ENCODE results near the gene F13A1. TPM values are rescaled to one million over a fixed set of nuclear protein-coding genes. Genes with fewer than 3 reads are reported as not detected.

F13A1 gene
- total RNA-seq = under 1 TPM; 0.33 to 0.44 TPM
- under 1 TPM in 1 of 2 donors, not detected in 1; 0.06 TPM for polyA plus RNA-seq

GRCh38 chr6:6319952-6320811 is at the start of gene F13A1:
F13A1 (minus strand) TSS chr6:6320662; CDS start chr6:6318664, 1,998 bp downstream.
- Histone ChIP-seq H3K27me3 (ENCODE audit: insufficient read depth, low read length) (no peaks in the 10 kb centered on the region), H3K36me3 (ENCODE audit: insufficient read depth, low read length) (no peaks in the 10 kb centered on the region), H3K9me3 (ENCODE audit: control insufficient read depth in 1 of 2, low read length in 2 of 2) (no peaks in the 10 kb centered on the region), H3K4me1 (ENCODE audit: insufficient read depth, low read length) (no peaks in the 10 kb centered on the region), H3K27ac (ENCODE audit: low read depth, low read length) (no peak within 1 kb of the TSS), H3K4me3 (ENCODE audit: low read length in 2 of 2) (no peak within 1 kb of the TSS)
- CTCF ChIA-PET (ENCODE audit: partially characterized antibody) = no interaction called here
- DNase-seq = no peak
- Mint-ChIP-seq H3K36me3 (no peaks in the 10 kb centered on the region), H3K4me3 (no peak within 1 kb of the TSS), H3K27ac (no peak within 1 kb of the TSS), H3K4me1 (peaks cover 0 to 3% (median 0%) of the 10 kb centered on the region in 4 donors), H3K27me3 (peaks cover 27 to 56% of the 10 kb centered on the region in 2 donors), H3K9me3 (peaks cover 0 to 2% (median 0%) of the 10 kb centered on the region in 8 donors)
- POLR2A ChIA-PET (ENCODE audit: partially characterized antibody) = no interaction called here
- intact Hi-C loops (cut with micrococcal nuclease) = no loop called here

- ChIA-PET POLR2A (ENCODE audit: partially characterized antibody) (no interaction called here), CTCF (ENCODE audit: partially characterized antibody) (no interaction called here)
- H3K4me3 ChIP-seq (ENCODE audit: low read length in 2 of 2) = no peak overlapping the region
- no peak overlapping the region for H3K27ac ChIP-seq (ENCODE audit: low read depth, low read length)
- H3K36me3 Mint-ChIP-seq = no peaks in the 10 kb centered on the region
- H3K27ac Mint-ChIP-seq = no peak overlapping the region
- H3K27me3 Mint-ChIP-seq = peaks cover 2 to 4% of the 10 kb centered on the region in 2 donors
- H3K4me1 Mint-ChIP-seq = no peaks in the 10 kb centered on the region
- H3K36me3 ChIP-seq (ENCODE audit: insufficient read depth, low read length) = no peaks in the 10 kb centered on the region
- no peaks in the 10 kb centered on the region for H3K27me3 ChIP-seq (ENCODE audit: insufficient read depth, low read length)
- H3K4me3 Mint-ChIP-seq = no peak overlapping the region
- DNase-seq = no peak
- peaks cover 0 to 27% (median 2%) of the 10 kb centered on the region in 8 donors for H3K9me3 Mint-ChIP-seq
- H3K9me3 ChIP-seq (ENCODE audit: control insufficient read depth in 1 of 2, low read length in 2 of 2) = no peaks in the 10 kb centered on the region
- intact Hi-C loops (cut with micrococcal nuclease) = no loop called here
- H3K4me1 ChIP-seq (ENCODE audit: insufficient read depth, low read length) = no peaks in the 10 kb centered on the region
These were observed 48.2 kb upstream of the F13A1 start for GRCh38 chr6:6368684-6369052.

GRCh38 chr6:6368040-6368683 is 47.7 kb upstream of the F13A1 start:
- Histone ChIP-seq H3K27me3 (ENCODE audit: insufficient read depth, low read length) (no peaks in the 10 kb centered on the region), H3K4me1 (ENCODE audit: insufficient read depth, low read length) (no peaks in the 10 kb centered on the region), H3K4me3 (ENCODE audit: low read length in 2 of 2) (no peak overlapping the region), H3K27ac (ENCODE audit: low read depth, low read length) (no peak overlapping the region), H3K36me3 (ENCODE audit: insufficient read depth, low read length) (no peaks in the 10 kb centered on the region), H3K9me3 (ENCODE audit: control insufficient read depth in 1 of 2, low read length in 2 of 2) (no peaks in the 10 kb centered on the region)
- Mint-ChIP-seq H3K4me1 (no peaks in the 10 kb centered on the region), H3K4me3 (no peak overlapping the region), H3K36me3 (no peaks in the 10 kb centered on the region), H3K27ac (no peak overlapping the region), H3K27me3 (peaks cover 2 to 4% of the 10 kb centered on the region in 2 donors), H3K9me3 (peaks cover 0 to 27% (median 2%) of the 10 kb centered on the region in 8 donors)
- ChIA-PET POLR2A (ENCODE audit: partially characterized antibody) (no interaction called here), CTCF (ENCODE audit: partially characterized antibody) (no interaction called here)
- intact Hi-C loops (cut with micrococcal nuclease) = no loop called here
- DNase-seq = no peak

- no peaks in the 10 kb centered on the region for H3K4me1 ChIP-seq (ENCODE audit: insufficient read depth, low read length)
- H3K9me3 ChIP-seq (ENCODE audit: control insufficient read depth in 1 of 2, low read length in 2 of 2) = no peaks in the 10 kb centered on the region
- ChIA-PET POLR2A (ENCODE audit: partially characterized antibody) (no interaction called here), CTCF (ENCODE audit: partially characterized antibody) (interaction anchor here (0.6 kb wide), 1 partner anchor 235 kb away, joined by 3 read pairs; no protein-coding TSS in a partner anchor)
- no peaks in the 10 kb centered on the region for H3K27me3 ChIP-seq (ENCODE audit: insufficient read depth, low read length)
- no peak for DNase-seq
- no peaks in the 10 kb centered on the region for H3K36me3 ChIP-seq (ENCODE audit: insufficient read depth, low read length)
- Mint-ChIP-seq H3K4me1 (no peaks in the 10 kb centered on the region), H3K4me3 (no peak overlapping the region), H3K27ac (no peak overlapping the region), H3K9me3 (peaks cover 0 to 19% (median 1%) of the 10 kb centered on the region in 8 donors), H3K36me3 (no peaks in the 10 kb centered on the region), H3K27me3 (peaks cover 2 to 4% of the 10 kb centered on the region in 2 donors)
- no peak overlapping the region for H3K27ac ChIP-seq (ENCODE audit: low read depth, low read length)
- no peak overlapping the region for H3K4me3 ChIP-seq (ENCODE audit: low read length in 2 of 2)
- intact Hi-C loops (cut with micrococcal nuclease) = no loop called here
These were observed 46.3 kb upstream of the F13A1 start for GRCh38 chr6:6366803-6367202.

DNA sequence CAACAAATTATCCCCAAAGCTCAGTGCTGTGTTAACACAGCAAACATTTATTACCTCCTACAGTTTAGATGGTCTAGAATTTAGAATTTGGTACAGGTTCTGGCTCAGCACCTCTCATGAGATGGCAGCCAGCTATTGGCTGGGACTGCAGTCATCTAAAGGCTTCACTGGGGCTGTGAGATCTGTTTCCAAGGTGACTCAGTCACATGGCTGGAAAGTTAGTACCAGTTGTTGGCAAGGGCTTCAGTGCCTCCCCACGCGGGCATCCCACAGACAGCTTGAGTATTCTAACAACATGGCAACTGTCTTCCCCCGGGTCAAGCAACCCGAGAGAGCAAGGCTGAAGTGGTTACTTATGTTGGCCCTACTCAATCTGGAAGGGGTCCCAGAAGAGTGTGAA is 44.8 kb upstream of the F13A1 start:
- H3K4me3 Mint-ChIP-seq = no peak overlapping the region
- intact Hi-C loops (cut with micrococcal nuclease) = no loop called here
- Histone ChIP-seq H3K27me3 (ENCODE audit: insufficient read depth, low read length) (no peaks in the 10 kb centered on the region), H3K9me3 (ENCODE audit: control insufficient read depth in 1 of 2, low read length in 2 of 2) (no peaks in the 10 kb centered on the region), H3K27ac (ENCODE audit: low read depth, low read length) (no peak overlapping the region), H3K36me3 (ENCODE audit: insufficient read depth, low read length) (no peaks in the 10 kb centered on the region), H3K4me3 (ENCODE audit: low read length in 2 of 2) (no peak overlapping the region), H3K4me1 (ENCODE audit: insufficient read depth, low read length) (no peaks in the 10 kb centered on the region)
- ChIA-PET POLR2A (ENCODE audit: partially characterized antibody) (no interaction called here), CTCF (ENCODE audit: partially characterized antibody) (no interaction called here)
- H3K27ac Mint-ChIP-seq = no peak overlapping the region
- no peaks in the 10 kb centered on the region for H3K4me1 Mint-ChIP-seq
- no peak for DNase-seq
- peaks cover 1 to 4% of the 10 kb centered on the region in 2 donors for H3K27me3 Mint-ChIP-seq
- peaks cover 0 to 8% (median 0%) of the 10 kb centered on the region in 8 donors for H3K9me3 Mint-ChIP-seq
- no peaks in the 10 kb centered on the region for H3K36me3 Mint-ChIP-seq

- Mint-ChIP-seq H3K9me3 (no peaks in the 10 kb centered on the region), H3K27ac (no peak overlapping the region), H3K4me3 (no peak overlapping the region), H3K36me3 (no peaks in the 10 kb centered on the region), H3K27me3 (peaks cover 6 to 11% of the 10 kb centered on the region in 2 donors), H3K4me1 (no peaks in the 10 kb centered on the region)
- DNase-seq = no peak
- Histone ChIP-seq H3K4me1 (ENCODE audit: insufficient read depth, low read length) (no peaks in the 10 kb centered on the region), H3K27ac (ENCODE audit: low read depth, low read length) (no peak overlapping the region), H3K36me3 (ENCODE audit: insufficient read depth, low read length) (no peaks in the 10 kb centered on the region), H3K4me3 (ENCODE audit: low read length in 2 of 2) (no peak overlapping the region), H3K9me3 (ENCODE audit: control insufficient read depth in 1 of 2, low read length in 2 of 2) (no peaks in the 10 kb centered on the region), H3K27me3 (ENCODE audit: insufficient read depth, low read length) (no peaks in the 10 kb centered on the region)
- ChIA-PET CTCF (ENCODE audit: partially characterized antibody) (no interaction called here), POLR2A (ENCODE audit: partially characterized antibody) (no interaction called here)
- intact Hi-C loops (cut with micrococcal nuclease) = no loop called here
These were observed 41.8 kb upstream of the F13A1 start for GRCh38 chr6:6362056-6362840.

GRCh38 chr6:6357530-6357929 is 37.1 kb upstream of the F13A1 start:
- H3K4me1 ChIP-seq (ENCODE audit: insufficient read depth, low read length) = no peaks in the 10 kb centered on the region
- no peaks in the 10 kb centered on the region for H3K9me3 ChIP-seq (ENCODE audit: control insufficient read depth in 1 of 2, low read length in 2 of 2)
- Mint-ChIP-seq H3K36me3 (no peaks in the 10 kb centered on the region), H3K9me3 (peaks cover 0 to 2% (median 0%) of the 10 kb centered on the region in 8 donors), H3K4me1 (peaks cover 0 to 1% (median 0%) of the 10 kb centered on the region in 4 donors), H3K27me3 (peaks cover 8 to 24% of the 10 kb centered on the region in 2 donors), H3K27ac (no peak overlapping the region), H3K4me3 (no peak overlapping the region)
- H3K36me3 ChIP-seq (ENCODE audit: insufficient read depth, low read length) = no peaks in the 10 kb centered on the region
- CTCF ChIA-PET (ENCODE audit: partially characterized antibody) = no interaction called here
- no peak overlapping the region for H3K4me3 ChIP-seq (ENCODE audit: low read length in 2 of 2)
- DNase-seq = no peak
- POLR2A ChIA-PET (ENCODE audit: partially characterized antibody) = no interaction called here
- H3K27ac ChIP-seq (ENCODE audit: low read depth, low read length) = no peak overlapping the region
- intact Hi-C loops (cut with micrococcal nuclease) = no loop called here
- H3K27me3 ChIP-seq (ENCODE audit: insufficient read depth, low read length) = no peaks in the 10 kb centered on the region

Measured in CD4-positive, alpha-beta memory T cell (primary cell).